ENCODE measurements around the gene COL6A1. TPM values are rescaled to one million over a fixed set of nuclear protein-coding genes. Genes with fewer than 3 reads are reported as not detected.

Gene COL6A1
- total and polyA plus RNA-seq, 2 of the 13 experiments (the other 11 are each of a cell fraction or from before 2014, with no cell fraction given), result 3.1 to 4.8 TPM

- Histone ChIP-seq H3K9me3 (ENCODE audit: low read length) (no peaks in the 10 kb centered on the region), H3K36me3 (replicated peaks in 1 of 2; ENCODE audit: control insufficient read depth in 1 of 2, insufficient read depth in 2 of 2, low read length in 2 of 2) (no peaks in the 10 kb centered on the region), H3K27me3 (ENCODE audit: control insufficient read depth in 1 of 2, insufficient read depth in 2 of 2, low read length in 2 of 2) (peaks cover 3 to 36% of the 10 kb centered on the region in 2 experiments; a peak in 4 of 5 replicates), H3K9ac (ENCODE audit: insufficient read depth, low read depth, low read length) (no peak overlapping the region), H3K4me1 (ENCODE audit: insufficient read depth, low read length) (peaks cover 17% of the 10 kb centered on the region), H3K4me2 (ENCODE audit: low read depth, low read length) (peak overlapping the region; percentile 89), H3K79me2 (ENCODE audit: insufficient read depth, low read length) (no peaks in the 10 kb centered on the region), H4K20me1 (ENCODE audit: insufficient read depth, low read length) (no peaks in the 10 kb centered on the region), H3K4me3 (replicated peaks in 1 of 3; ENCODE audit: insufficient read depth in 1 of 3, low read depth in 2 of 3, low read length in 3 of 3) (peak overlapping the region in 1 of 3 experiments; percentile 79; a peak in 2 of 6 replicates), H3K27ac (ENCODE audit: extremely low read length, insufficient read depth, low read length) (no peak overlapping the region), H2AFZ (ENCODE audit: low read length) (no peak overlapping the region)
- ChIA-PET POLR2A (no interaction called here), CTCF (ENCODE audit: low intra/inter-chr PET ratio, low total read pairs) (no interaction called here)
- in situ Hi-C loops (cut with HindIII; ENCODE audit: extremely low pct_ligation_motif_present, low pct_unique_long_range_greater_than_20kb), result no loop called here
- WGBS (ENCODE audit: low lambda C conversion rate), result 48% methylated on average over 3 of the region's 45 CpGs
- peak; percentile 21 for ATAC-seq
- TF ChIP-seq YY1 (IDR thresholded peaks at IDR 0.05; ENCODE audit: insufficient read depth, insufficient replicate concordance, low read depth, low read length) (no peak), ATF7-NPFF (CRISPR knock-in tag; IDR thresholded peaks at IDR 0.05; ENCODE audit: low read depth) (no peak), NFRKB (IDR thresholded peaks at IDR 0.05) (no peak), ZNF891 (CRISPR knock-in tag; IDR thresholded peaks at IDR 0.05) (0 out of 2 replicates have a peak, but pooled peaks have one; percentile 44), GABPA (IDR thresholded peaks at IDR 0.05; ENCODE audit: low read depth, low read length) (no peak), GABPA (CRISPR knock-in tag; IDR thresholded peaks at IDR 0.05; ENCODE audit: low read depth) (no peak), ZNF121 (CRISPR knock-in tag; IDR thresholded peaks at IDR 0.05) (no peak), HNRNPL (IDR thresholded peaks at IDR 0.05; ENCODE audit: low read depth, low read length) (0 out of 2 replicates have a peak, but pooled peaks have one; percentile 18)
- TF ChIP-seq, protein P1, sequence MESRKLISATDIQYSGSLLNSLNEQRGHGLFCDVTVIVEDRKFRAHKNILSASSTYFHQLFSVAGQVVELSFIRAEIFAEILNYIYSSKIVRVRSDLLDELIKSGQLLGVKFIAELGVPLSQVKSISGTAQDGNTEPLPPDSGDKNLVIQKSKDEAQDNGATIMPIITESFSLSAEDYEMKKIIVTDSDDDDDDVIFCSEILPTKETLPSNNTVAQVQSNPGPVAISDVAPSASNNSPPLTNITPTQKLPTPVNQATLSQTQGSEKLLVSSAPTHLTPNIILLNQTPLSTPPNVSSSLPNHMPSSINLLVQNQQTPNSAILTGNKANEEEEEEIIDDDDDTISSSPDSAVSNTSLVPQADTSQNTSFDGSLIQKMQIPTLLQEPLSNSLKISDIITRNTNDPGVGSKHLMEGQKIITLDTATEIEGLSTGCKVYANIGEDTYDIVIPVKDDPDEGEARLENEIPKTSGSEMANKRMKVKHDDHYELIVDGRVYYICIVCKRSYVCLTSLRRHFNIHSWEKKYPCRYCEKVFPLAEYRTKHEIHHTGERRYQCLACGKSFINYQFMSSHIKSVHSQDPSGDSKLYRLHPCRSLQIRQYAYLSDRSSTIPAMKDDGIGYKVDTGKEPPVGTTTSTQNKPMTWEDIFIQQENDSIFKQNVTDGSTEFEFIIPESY (CRISPR knock-in tag; IDR thresholded peaks at IDR 0.05), result peak; percentile 47; the same call in 1 of the 2 replicates
- intact Hi-C loops (cut with micrococcal nuclease; ENCODE audit: unreplicated experiment), result no loop called here
- DNase-seq (ENCODE audit: low spot score), result no peak
- no peak for FAIRE-seq
- no TSS peak for BruUV-seq (replicated peaks)
Observed at GRCh38 chr21:45982758-45983648, 1.4 kb downstream of the COL6A1 start.

All from HepG2 (cell line).